NOMO-1 treated with dmso at 0.1 percent for 144 hours (cell line): Measurements from ENCODE around the gene NCMAP.

Experiments used
- DNase-seq: peaks from one replicate; lab custom pipeline; 2025; ENCODE audit not compliant: unreplicated experiment; lab: John Stamatoyannopoulos, UW

The NCMAP gene

DNA sequence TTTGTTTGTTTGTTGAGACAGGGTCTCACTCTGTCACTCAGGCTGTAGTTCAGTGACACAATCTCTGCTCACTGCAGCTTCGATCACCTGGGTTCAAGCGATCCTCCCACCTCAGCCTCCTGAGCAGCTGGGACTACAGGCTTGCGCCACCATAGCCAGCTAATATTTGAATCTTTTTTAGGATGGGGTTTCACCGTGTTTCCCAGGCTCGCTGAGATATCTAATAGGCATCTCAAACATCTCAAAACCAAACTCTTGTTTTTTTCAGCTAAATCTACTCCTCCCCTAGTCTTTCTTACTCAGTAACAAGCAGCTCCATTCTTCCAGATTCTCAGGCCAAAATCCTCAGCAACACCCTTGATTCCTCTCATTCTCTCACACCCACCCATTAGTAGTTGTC is 65.2 kb downstream of the NCMAP start:
- DNase-seq: no peak

DNA sequence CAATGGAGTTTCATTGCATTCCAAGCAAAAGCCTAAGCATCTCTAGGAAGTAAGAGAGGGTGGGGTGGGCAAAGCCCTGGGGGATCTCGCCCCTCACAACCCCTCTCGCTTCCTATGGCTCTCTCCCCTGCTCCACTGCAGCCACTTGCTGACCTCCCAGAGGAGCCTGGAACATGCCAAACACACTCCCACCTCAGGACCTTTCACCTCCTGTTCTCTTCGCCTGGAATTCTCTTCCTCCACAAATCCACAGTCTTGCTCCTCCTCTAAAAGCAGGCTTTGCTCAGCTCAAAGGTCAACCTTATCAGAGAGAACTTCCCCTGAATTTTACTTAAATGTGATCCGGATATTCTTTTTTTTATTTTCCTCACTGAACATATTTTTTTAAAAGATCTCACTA is 66.3 kb downstream of the NCMAP start:
- no peak for DNase-seq

DNA sequence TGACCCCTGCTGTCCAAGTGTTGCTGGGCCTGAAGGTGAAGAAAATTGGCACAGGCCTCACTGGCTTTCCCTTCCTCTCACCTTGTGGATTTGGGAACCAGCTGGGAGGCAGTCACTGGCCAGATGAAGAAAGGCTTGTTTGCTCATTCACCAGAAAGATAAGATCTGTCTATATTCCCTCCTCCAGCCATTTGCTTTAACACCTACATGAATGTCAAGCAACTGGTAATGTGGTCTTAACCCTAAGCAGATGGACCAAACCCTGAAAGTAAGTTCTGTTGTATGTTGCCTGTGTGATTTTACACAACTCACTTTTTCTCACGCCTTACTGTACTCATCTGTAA is 76.9 kb downstream of the NCMAP start:
- DNase-seq: no peak

DNA sequence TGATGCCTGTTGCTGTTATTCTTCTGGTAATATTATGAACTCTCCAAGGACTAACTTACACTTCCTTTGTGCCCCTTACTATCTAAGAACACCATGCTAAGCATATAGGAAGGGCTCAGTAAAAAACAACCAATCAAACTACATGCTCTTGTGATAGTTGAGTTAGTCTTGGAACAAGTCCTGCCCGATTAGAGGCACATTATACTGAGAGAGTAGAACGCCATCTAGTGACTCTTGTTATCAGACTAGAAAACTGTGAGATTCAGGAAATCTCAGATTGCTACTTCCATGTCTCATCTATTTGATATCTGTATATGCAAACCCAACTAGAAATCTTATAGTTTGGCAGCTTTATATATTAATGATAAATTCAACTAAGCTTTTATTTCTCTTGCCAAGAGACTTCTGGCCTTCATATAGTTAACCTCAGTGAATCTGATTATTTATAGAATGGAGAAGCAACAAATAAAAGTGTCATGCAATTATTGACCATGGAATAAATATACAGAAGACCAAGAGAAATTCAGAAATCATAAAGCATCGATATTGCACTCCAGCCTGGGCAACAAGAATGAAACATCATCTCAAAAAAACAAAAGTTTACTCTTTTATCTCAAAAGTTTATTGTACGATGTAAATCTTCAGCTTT is 79.4 kb downstream of the NCMAP start:
- peak; percentile 26 for DNase-seq

DNA sequence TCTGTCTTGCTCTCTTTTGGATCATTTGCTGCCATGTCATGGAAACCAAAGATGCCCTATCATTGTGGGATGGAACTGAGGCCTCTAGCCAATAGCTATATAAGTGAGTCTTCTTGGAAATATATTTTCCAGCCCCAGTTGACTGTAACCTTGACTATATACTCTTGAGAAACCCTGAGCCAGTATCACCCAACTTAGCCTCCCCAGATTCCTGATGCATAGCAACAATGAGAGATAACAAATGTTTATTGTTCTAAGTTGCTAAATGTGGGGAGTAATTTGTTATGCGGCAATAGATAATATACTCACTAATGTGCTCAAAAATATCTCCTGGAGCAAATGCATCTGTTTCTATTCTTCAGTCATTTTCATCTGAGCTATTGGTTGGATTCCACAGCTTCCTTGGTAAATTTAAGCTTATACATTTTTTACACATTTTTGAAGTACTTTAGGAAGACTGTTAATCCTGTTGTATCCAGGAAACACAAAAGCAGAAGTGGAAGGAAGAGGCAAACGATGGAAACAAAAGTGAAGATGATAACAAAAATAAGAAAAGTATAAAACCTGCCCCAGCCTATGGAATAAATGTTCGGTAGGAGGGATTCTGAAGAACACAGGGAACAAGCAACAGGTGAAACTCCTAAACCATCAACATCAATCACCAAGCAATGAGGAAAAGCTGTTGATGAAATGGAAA is 80.9 kb downstream of the NCMAP start:
- no peak for DNase-seq

DNA sequence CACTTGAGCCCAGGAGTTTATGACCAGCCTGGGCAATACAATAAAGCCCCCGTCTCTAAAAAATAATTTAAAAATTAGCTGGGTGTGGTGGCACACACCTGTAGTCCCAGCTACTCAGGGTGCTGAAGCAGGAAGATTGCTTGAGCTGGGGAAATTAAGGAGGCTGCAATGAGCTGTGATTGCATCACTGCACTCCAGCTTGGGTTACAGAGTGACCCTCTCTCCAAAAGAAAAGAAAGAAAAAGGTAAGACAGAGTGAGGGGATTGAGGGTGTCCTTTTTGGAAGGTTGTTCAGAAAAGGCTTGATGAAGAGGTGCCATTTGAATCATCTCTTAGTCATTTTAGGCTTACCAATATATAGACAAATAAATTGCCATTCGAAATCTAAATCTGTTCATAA is 83.2 kb downstream of the NCMAP start:
- DNase-seq: no peak

DNA sequence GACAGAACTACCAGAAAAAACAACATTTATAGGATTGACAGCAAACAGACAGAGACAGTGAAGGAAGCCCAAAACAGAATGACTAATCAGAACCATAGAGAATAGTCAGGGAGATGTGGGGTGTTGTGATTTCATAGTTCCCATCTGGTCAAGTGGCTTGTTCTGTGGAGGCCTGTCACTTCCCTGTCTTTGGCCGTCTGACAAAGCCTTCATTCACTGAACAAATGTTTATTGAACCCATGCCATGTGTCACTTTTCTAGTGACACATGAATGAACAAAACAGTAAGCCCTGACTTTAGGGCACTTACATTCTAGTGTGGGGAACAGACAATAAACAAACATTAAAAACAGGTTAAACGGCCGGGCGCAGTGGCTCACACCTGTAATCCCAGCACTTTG is 84.0 kb downstream of the NCMAP start:
- DNase-seq: no peak

DNA sequence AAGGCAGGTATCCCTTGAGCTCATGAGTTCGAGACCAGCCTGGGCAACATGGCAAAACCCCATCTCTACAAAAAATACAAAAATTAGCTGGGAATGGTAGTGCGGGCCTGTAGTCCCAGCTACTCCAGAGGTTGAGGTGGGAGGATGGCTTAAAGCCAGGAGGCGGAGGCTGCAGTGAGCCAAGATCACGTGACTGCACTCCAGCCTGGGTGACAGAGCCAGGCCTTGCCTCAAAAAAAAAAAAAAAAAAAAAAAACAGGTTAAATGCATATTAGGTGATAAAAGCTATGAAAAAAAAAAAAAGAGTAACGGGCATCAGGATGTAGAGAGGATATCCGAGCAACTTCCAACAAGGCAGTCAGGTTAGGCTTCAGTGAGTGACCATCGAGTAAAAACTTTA is 84.4 kb downstream of the NCMAP start:
- no peak for DNase-seq

DNA sequence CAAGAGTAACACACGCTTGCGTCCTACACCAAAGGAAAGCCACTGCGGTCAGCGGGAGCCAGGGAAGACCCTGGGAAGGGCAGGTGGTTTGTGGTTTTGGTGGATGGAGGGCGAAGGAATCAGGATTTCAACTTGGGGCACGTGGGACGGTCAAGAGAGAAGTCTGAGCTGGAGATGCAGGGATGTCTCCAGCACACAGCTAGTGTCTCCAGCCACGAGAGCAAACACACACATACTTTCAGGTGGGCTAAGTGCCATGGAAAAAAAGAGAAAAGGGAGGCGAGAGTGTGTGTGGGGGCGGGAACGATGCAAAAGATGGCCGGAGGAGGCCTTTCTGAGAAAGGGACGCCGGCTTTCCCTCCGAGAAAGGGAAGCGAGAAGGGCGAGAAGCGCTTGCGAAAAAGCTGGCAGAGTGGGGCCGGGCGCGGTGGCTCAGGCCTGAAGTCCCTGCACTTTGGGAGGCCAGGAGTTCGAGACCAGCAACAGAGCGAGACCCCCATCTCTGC is 85.8 kb downstream of the NCMAP start:
- peak; percentile 37 for DNase-seq

DNA sequence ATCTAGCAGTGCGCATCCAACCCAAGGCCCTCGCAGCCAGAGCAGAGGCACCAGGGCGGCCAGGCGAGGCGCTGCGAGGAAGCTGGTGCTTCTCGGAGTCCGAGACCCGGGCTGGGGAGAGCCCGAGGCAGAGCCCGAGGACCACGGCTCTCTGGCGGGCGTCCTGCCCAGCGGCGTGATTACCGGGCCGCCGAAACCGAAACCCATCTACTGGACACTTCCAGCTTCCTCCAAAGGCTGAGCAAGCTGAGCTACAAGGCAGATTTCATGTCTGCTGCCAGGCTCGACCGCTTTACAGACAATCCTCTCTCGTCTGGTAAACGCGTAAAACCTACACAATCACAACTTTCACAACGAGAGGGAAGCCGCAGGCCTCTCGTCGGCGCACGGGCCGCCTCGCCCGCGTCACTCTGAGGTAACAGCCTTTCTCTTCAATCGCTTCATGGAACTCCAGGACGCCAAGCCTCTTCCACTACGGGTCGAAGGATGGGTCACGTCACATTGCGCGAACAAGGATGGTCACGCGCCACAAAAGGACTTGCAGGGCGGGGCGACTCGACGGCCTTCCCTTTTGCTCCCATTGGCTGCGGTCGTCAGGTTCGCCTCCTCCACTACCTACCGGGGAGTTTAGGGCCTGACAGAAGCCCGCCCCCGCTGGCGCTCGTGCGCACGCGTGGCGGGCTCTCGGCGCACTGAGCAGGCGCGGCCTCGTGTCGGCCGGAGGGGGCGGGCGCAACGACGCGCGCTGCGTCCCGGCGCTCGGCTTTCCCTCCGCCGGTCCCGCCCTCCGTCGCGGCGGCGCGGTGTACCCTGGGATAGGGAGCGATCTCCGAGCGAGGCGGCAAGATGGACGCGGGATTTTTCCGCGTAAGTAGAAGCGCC is 86.8 kb downstream of the NCMAP start, which contains the start of gene SRRM1:
Gene SRRM1 (plus strand): TSS at position 822 of the 882 bp plus-strand sequence. CDS start 25 bp downstream, at position 847.
- peak; percentile 98 for DNase-seq

DNA sequence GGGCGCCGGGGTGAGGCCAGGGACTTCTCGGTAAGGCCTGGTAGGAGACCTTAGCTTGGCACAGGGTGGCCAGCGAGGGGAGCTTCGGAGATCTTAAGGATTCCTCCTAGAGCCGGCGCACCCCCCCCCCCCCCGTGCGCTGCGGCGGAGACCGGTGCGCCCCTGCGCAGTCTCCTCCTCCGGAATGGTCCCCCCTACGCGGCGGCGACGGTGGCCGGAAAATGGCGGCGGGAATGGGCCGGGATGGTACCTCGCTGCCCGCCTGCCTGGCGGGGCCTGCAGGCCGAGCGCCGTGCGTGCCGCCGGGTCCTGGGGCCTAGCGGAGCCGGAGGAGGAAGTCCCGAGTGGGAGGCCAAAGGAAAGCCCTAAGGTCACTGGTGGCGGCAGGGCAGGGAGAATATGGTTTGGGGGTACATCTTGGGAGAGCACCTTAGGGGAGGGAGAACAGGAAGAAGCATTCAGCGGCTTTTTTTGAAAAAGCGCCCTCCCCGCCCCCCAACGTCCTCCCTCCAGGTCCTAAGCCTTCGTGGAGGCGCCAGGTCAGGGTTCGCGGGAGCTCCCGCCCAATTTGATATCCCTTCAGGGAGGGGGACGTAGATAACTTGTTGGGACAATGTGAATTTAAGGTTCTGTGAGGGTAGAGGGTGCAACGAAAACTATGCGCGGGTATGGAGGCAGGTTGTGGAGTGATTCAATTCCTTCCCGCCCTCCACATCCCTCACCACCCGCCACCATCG is 87.6 kb downstream of the NCMAP start:
- peak; percentile 32 for DNase-seq

DNA sequence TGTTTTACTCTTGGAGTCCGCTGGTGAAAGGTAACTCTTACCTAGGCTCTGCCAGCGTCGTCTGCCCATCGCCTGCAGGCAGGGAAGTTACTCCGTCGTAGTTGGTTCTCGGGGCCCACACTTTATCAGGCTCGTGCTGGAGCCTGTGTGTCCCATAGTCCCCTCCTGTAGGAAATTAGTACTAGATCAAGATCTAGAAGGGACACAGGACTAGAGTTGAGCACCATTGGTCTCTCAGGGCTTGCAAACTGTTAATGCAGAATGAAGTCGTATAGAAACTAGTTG is 88.2 kb downstream of the NCMAP start:
- DNase-seq: peak; percentile 1

DNA sequence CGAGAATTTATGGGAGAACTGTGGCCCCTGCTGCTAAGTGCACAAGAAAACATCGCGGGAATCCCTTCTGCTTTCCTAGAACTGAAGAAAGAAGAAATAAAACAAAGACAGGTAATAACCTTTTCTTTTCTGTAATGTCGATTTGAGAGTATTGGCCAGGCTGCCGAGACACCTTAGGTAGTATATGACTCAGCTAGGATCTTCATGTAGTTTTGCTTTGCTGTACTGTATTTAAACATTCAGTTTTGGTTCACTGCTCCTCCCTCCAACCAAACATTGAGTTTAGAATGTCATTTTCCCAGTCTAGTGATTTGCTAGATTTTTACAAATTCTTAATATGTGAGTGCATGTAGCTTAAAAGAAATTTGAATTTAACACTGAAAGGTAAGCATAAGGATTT is 93.0 kb downstream of the NCMAP start:
- no peak for DNase-seq

DNA sequence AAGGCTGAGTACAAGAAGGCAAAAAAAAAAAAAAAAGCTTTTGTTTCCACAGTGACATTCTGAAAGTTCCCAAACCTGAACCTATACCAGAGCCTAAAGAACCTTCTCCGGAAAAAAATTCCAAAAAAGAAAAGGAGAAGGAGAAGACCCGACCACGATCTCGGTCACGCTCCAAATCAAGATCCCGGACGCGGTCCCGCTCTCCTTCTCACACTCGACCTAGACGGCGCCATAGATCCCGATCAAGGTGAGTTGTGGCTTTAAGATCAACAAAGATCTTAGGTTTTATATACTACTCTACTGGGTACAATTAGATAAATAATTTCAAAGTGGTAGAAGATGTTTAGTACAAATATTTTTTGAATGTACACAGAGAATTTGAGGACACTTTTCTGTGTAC is 96.5 kb downstream of the NCMAP start:
- DNase-seq: no peak

DNA sequence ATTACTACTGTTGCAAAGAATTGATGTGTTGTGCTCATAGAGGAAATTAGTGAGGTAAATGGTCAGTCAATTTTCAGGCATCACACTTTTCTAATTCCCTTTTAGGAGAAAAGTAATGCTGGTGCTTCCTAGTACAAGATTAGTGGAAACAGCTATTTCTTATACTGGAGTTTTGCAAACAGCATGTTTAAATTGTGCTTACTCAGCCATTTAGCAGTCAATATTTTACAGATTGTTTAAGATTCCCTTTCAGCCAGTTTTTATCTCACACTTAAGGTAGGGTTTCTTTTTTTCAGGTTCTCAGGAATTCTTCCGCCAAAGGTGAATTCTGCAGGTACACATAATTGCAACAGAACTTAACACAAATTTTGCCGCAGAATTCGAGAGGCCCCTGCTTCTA is 98.1 kb downstream of the NCMAP start:
- DNase-seq: no peak

DNA sequence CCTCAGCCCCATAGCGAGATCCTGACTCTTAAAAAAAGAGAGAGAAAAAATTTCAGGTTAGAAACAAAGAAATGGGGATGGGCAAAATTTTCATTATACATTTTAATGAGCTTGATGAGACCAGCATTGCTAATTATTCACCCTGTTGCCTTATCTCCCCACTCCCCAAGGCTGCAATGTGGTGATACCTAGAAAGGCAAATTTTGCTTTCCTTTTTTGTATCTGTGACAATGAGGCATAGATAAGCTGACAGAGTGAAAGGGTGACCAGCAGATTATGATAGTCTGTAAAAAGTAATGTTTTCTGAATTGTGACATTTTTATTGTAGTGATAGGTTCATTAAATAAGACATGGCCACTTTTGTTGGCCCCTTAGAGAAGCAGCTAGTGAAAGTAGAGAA is 100.2 kb downstream of the NCMAP start:
- DNase-seq: no peak

DNA sequence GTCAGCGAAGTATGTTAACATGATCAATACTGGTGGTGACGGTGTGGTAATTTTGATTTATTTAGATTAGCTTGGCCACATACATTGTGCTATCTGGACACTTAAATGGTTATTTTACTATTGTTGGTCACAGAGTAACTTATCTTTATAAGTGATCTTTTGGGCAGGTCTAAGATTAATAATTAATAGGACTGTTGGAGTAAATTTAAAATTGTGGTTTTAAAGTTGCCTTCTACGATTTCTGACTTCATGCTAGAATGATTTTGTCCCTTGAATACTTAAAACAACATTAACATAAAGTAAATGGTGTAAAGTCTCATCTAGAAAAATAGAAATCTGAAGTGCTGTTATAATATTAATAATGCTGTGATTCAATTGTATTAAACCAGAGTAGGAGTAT is 101.9 kb downstream of the NCMAP start:
- no peak for DNase-seq
